ENCODE data around the gene MEF2A.

MEF2A gene

GRCh38 chr15:99719096-99719541, 153.3 kb downstream of the MEF2A start:
- Histone ChIP-seq H3K27ac (ENCODE audit: extremely low read depth, low read depth, low read length) (no peak overlapping the region), H3K4me3 (ENCODE audit: low read depth, low read length) (no peak overlapping the region), H3K9me3 (ENCODE audit: control insufficient read depth, insufficient read depth, low read depth, low read length) (no peaks in the 10 kb centered on the region), H3K36me3 (ENCODE audit: control insufficient read depth in 2 of 2, insufficient read depth in 1 of 2, low read length in 2 of 2) (peaks cover 4 to 32% of the 10 kb centered on the region in 2 experiments), H3K4me1 (ENCODE audit: control insufficient read depth, insufficient read depth, low read length) (no peaks in the 10 kb centered on the region)
- POLR2A ChIA-PET: interaction anchor here (1.7 kb wide), 1 partner anchor 14 kb away, joined by 6 read pairs; the partner anchor contains the start of gene LYSMD4
- CTCF ChIA-PET: interaction anchor here (0.6 to 4.0 kb wide), 3 partner anchors 15 to 444 kb away, joined by 3 to 23 read pairs (median 3); no protein-coding TSS in a partner anchor
- TF ChIP-seq ZNF394 (tag by site-specific recombination; IDR thresholded peaks at IDR 0.05; ENCODE audit: borderline replicate concordance) (no peak), ZSCAN30 (tag by site-specific recombination; IDR thresholded peaks at IDR 0.05) (no peak), MYNN (tag by site-specific recombination; IDR thresholded peaks at IDR 0.05; ENCODE audit: borderline replicate concordance) (no peak), ZNF292 (tag by site-specific recombination; IDR thresholded peaks at IDR 0.05; ENCODE audit: borderline replicate concordance, low read depth) (no peak), ZNF600 (tag by site-specific recombination; IDR thresholded peaks at IDR 0.05) (no peak), KLF9 (tag by site-specific recombination; IDR thresholded peaks at IDR 0.05; ENCODE audit: low read depth) (no peak), ZNF707 (tag by site-specific recombination; IDR thresholded peaks at IDR 0.05) (no peak)
- TF ChIP-seq, protein P1, sequence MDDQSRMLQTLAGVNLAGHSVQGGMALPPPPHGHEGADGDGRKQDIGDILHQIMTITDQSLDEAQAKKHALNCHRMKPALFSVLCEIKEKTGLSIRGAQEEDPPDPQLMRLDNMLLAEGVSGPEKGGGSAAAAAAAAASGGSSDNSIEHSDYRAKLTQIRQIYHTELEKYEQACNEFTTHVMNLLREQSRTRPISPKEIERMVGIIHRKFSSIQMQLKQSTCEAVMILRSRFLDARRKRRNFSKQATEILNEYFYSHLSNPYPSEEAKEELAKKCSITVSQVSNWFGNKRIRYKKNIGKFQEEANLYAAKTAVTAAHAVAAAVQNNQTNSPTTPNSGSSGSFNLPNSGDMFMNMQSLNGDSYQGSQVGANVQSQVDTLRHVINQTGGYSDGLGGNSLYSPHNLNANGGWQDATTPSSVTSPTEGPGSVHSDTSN (CRISPR knock-in tag; IDR thresholded peaks at IDR 0.05): no peak

- Histone ChIP-seq H3K4me3 (ENCODE audit: low read depth, low read length) (no peak overlapping the region), H3K9me3 (ENCODE audit: control insufficient read depth, insufficient read depth, low read depth, low read length) (no peaks in the 10 kb centered on the region), H3K36me3 (ENCODE audit: control insufficient read depth in 2 of 2, insufficient read depth in 1 of 2, low read length in 2 of 2) (peaks cover 4 to 20% of the 10 kb centered on the region in 2 experiments), H3K27ac (ENCODE audit: extremely low read depth, low read depth, low read length) (no peak overlapping the region), H3K4me1 (ENCODE audit: control insufficient read depth, insufficient read depth, low read length) (no peaks in the 10 kb centered on the region)
- POLR2A ChIA-PET: no interaction called here
- CTCF ChIA-PET: interaction anchor here (0.6 kb wide), 1 partner anchor 193 kb away, joined by 5 read pairs; no protein-coding TSS in a partner anchor
- TF ChIP-seq ZBTB11 (tag by site-specific recombination; conservative IDR thresholded peaks at IDR 0.05; ENCODE audit: low read depth) (no peak), ZNF175 (tag by site-specific recombination; IDR thresholded peaks at IDR 0.05) (no peak), RBAK (tag by site-specific recombination; IDR thresholded peaks at IDR 0.05) (no peak), ZNF423 (tag by site-specific recombination; IDR thresholded peaks at IDR 0.05) (no peak)
Observed at GRCh38 chr15:99720533-99720932, 154.7 kb downstream of the MEF2A start.

GRCh38 chr15:99721104-99721778, 155.5 kb downstream of the MEF2A start:
- ChIA-PET CTCF (interaction anchor here (0.6 kb wide), 1 partner anchor 192 kb away, joined by 5 read pairs; no protein-coding TSS in a partner anchor), POLR2A (no interaction called here)
- Histone ChIP-seq H3K36me3 (ENCODE audit: control insufficient read depth in 2 of 2, insufficient read depth in 1 of 2, low read length in 2 of 2) (peaks cover 4 to 17% of the 10 kb centered on the region in 2 experiments), H3K9me3 (ENCODE audit: control insufficient read depth, insufficient read depth, low read depth, low read length) (no peaks in the 10 kb centered on the region), H3K27ac (ENCODE audit: extremely low read depth, low read depth, low read length) (no peak overlapping the region), H3K4me1 (ENCODE audit: control insufficient read depth, insufficient read depth, low read length) (no peaks in the 10 kb centered on the region), H3K4me3 (ENCODE audit: low read depth, low read length) (no peak overlapping the region)
- TF ChIP-seq GLI4 (tag by site-specific recombination; IDR thresholded peaks at IDR 0.05) (no peak), ZNF654 (tag by site-specific recombination; IDR thresholded peaks at IDR 0.05; ENCODE audit: low read depth) (no peak), SALL2 (tag by site-specific recombination; IDR thresholded peaks at IDR 0.05; ENCODE audit: borderline replicate concordance) (no peak), EGR2 (tag by site-specific recombination; IDR thresholded peaks at IDR 0.05; ENCODE audit: low read depth) (no peak), ZNF416 (tag by site-specific recombination; IDR thresholded peaks at IDR 0.05) (no peak), ZNF777 (tag by site-specific recombination; IDR thresholded peaks at IDR 0.05; ENCODE audit: borderline replicate concordance) (no peak), ZNF280D (tag by site-specific recombination; IDR thresholded peaks at IDR 0.05) (no peak), ZNF558 (tag by site-specific recombination; IDR thresholded peaks at IDR 0.05) (no peak), YY1 (tag by site-specific recombination; IDR thresholded peaks at IDR 0.05) (no peak), ZNF626 (tag by site-specific recombination; IDR thresholded peaks at IDR 0.05) (no peak)
- TF ChIP-seq, protein P1 (CRISPR knock-in tag; IDR thresholded peaks at IDR 0.05): no peak

Data from HEK293 (cell line).